CD14-positive monocyte (primary cell): ENCODE measurements around the gene CRTC3. TPM values are rescaled to one million over a fixed set of nuclear protein-coding genes. Genes with fewer than 3 reads are reported as not detected.

Experiments
- DNase-seq, 3 donors: peaks; one replicate each; pipeline ENCODE4 v3.0.0-alpha.2; 2011 to 2022
- H2AFZ ChIP-seq: 2 replicates; pipeline ENCODE4 v1.6.0; 2012; ENCODE audit warnings: mild to moderate bottlenecking, low read depth, low read length, inconsistent platforms; ENCODE audit not compliant: insufficient read depth, poor library complexity, severe bottlenecking
- H3K27ac ChIP-seq, 2 donors: 1 replicate in 1 of 2; 2 replicates in 1 of 2; pipeline ENCODE4 v1.5.1; 2012 to 2013; ENCODE audit warnings: low read length in 2 of 2, control low read depth in 1 of 2, inconsistent platforms in 1 of 2, low read depth in 1 of 2, mild to moderate bottlenecking in 1 of 2
- H3K27me3 ChIP-seq, 2 donors: one replicate each; pipeline versions ENCODE4 v1.6.0 to v1.6.1; 2011 to 2013; ENCODE audit warnings: low read length in 2 of 2; ENCODE audit not compliant: control insufficient read depth in 2 of 2, insufficient read depth in 2 of 2
- H3K36me3 ChIP-seq, 2 donors: replicated peaks in 1 of 2; 1 replicate in 1 of 2; 2 replicates in 1 of 2; pipeline versions ENCODE4 v1.5.1 to v1.6.1; 2012 to 2013; ENCODE audit warnings: low read length in 2 of 2, control low read depth in 1 of 2, inconsistent platforms in 1 of 2, mild to moderate bottlenecking in 1 of 2; ENCODE audit not compliant: insufficient read depth in 2 of 2, control insufficient read depth in 1 of 2
- H3K4me1 ChIP-seq, 2 donors: 1 replicate in 1 of 2; 2 replicates in 1 of 2; pipeline versions ENCODE4 v1.5.1 to v1.6.1; 2012 to 2013; ENCODE audit warnings: low read length in 2 of 2, control low read depth in 1 of 2, inconsistent platforms in 1 of 2, mild to moderate bottlenecking in 1 of 2, moderate library complexity in 1 of 2; ENCODE audit not compliant: insufficient read depth in 2 of 2, control insufficient read depth in 1 of 2
- H3K4me2 ChIP-seq: replicated peaks from 2 replicates; pipeline ENCODE3; 2012; ENCODE audit warnings: low read length, moderate library complexity, mild to moderate bottlenecking; ENCODE audit not compliant: poor library complexity, severe bottlenecking; ENCODE audit errors: extremely low read depth
- H3K4me3 ChIP-seq, 3 experiments: fragments of 200-600 bp in 1 of 3; sonication (generic) in 1 of 3; replicated peaks in 1 of 3; 1 replicate in 2 of 3; 2 replicates in 1 of 3; pipeline ENCODE4 v1.5.1; 2011 to 2013; ENCODE audit warnings: low read length in 3 of 3, mild to moderate bottlenecking in 3 of 3, control low read depth in 2 of 3, low read depth in 2 of 3, inconsistent platforms in 1 of 3, moderate library complexity in 1 of 3
- H3K79me2 ChIP-seq: 2 replicates; pipeline ENCODE4 v1.6.0; 2012; ENCODE audit warnings: mild to moderate bottlenecking, control low read depth, inconsistent platforms, low read length, moderate library complexity; ENCODE audit not compliant: insufficient read depth
- H3K9ac ChIP-seq: 2 replicates; pipeline ENCODE4 v1.6.0; 2017; ENCODE audit warnings: low read length, mild to moderate bottlenecking; ENCODE audit not compliant: insufficient read depth, poor library complexity, severe bottlenecking
- H3K9me3 ChIP-seq, 2 donors: replicated peaks in 1 of 2; 1 replicate in 1 of 2; 2 replicates in 1 of 2; pipeline versions ENCODE4 v1.5.1 to v1.6.1; 2012 to 2013; ENCODE audit warnings: low read length in 2 of 2, control low read depth in 1 of 2; ENCODE audit not compliant: control insufficient read depth in 1 of 2, insufficient read depth in 1 of 2
- H4K20me1 ChIP-seq: 2 replicates; pipeline ENCODE4 v1.6.0; 2012; ENCODE audit warnings: mild to moderate bottlenecking, low read length, control low read depth, moderate library complexity; ENCODE audit not compliant: insufficient read depth
- H3K27ac Mint-ChIP-seq, 7 donors: one replicate each; pipeline ENCODE4 v1.8.0; 2020; ENCODE audit warnings: mild to moderate bottlenecking in 7 of 7, mixed read lengths in 7 of 7, moderate library complexity in 6 of 7, inconsistent platforms in 2 of 7
- H3K27me3 Mint-ChIP-seq, 3 donors: one replicate each; pipeline ENCODE4 v1.8.0; 2021 to 2022; ENCODE audit warnings: low read depth in 3 of 3, mild to moderate bottlenecking in 3 of 3, mixed read lengths in 3 of 3, moderate library complexity in 3 of 3, inconsistent platforms in 1 of 3
- H3K36me3 Mint-ChIP-seq, 2 donors: one replicate each; pipeline ENCODE4 v1.8.0; 2020; ENCODE audit warnings: mixed read lengths in 2 of 2, inconsistent platforms in 1 of 2, mild to moderate bottlenecking in 1 of 2
- H3K4me1 Mint-ChIP-seq: one replicate; pipeline ENCODE4 v1.8.0; 2020; ENCODE audit warnings: mild to moderate bottlenecking, mixed read lengths
- H3K4me3 Mint-ChIP-seq, 2 donors: one replicate each; pipeline ENCODE4 v1.8.0; 2020; ENCODE audit warnings: mild to moderate bottlenecking in 2 of 2, mixed read lengths in 2 of 2, moderate library complexity in 1 of 2
- H3K9me3 Mint-ChIP-seq, 7 donors: one replicate each; pipeline ENCODE4 v1.8.0; 2020 to 2022; ENCODE audit warnings: mixed read lengths in 7 of 7, mild to moderate bottlenecking in 6 of 7, moderate library complexity in 6 of 7, inconsistent platforms in 2 of 7
- WGBS: methylation state at CpG from one replicate; pipeline ENCODE4 v1.1.5; 2013; ENCODE audit warnings: missing lambda C conversion rate; ENCODE audit not compliant: insufficient coverage; 5-methylcytosine and 5-hydroxymethylcytosine counted together
- intact Hi-C, 2 donors: fragments of 100-400 bp; cut with micrococcal nuclease; formaldehyde crosslinking; loops; one replicate each; pipeline versions ENCODE4 v1.15.0 to v1.15.1; 2023
- polyA plus RNA-seq, 3 donors: library from polyadenylated mRNA; depleted of rRNA in 1 of 3; unstranded in 2 of 3; stranded (reverse) in 1 of 3; fragments of 300-500 nt in 2 of 3; fragments of >200 nt in 1 of 3; fragmentation: Illumina TruSeq in 2 of 3; gene quantifications; 1 replicate in 2 of 3; 2 replicates in 1 of 3; pipeline ENCODE4 v1.2.3, GENCODE V29; 2012 to 2021
- TF ChIP-seq, protein P1 (sequence below): fragments of 200-600 bp; IDR thresholded peaks from one replicate; pipeline ENCODE4 v1.8.0; 2022; ENCODE audit warnings: antibody characterized with exemption, mild to moderate bottlenecking

The CRTC3 gene
- polyA plus RNA-seq, 3 donors: 6.0 to 25.4 (median 12.2) TPM

DNA sequence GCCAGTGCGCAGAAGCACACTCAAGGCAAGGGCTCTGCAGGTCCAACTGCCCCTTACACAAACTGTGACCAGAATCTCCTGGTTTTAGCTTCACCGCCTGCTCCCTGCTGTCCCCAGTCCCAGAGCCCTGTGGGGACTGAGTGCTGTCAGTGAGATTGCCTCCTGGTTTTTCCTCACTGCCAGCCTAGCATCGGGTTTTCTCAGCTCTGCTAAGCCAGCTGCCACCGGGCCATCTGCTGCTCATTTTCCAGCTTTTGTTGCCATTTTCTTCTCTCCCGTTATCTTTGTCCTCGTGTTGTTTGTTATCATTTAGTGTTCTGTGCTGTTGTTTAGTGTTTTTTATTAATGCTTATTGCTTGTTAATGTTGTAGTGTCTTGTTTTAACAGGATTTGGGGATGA, 108.0 kb downstream of the CRTC3 start:
- Mint-ChIP-seq H3K27ac (no peak overlapping the region), H3K4me3 (no peak overlapping the region), H3K4me1 (peaks cover 5% of the 10 kb centered on the region), H3K36me3 (peaks cover 64 to 77% of the 10 kb centered on the region in 2 donors), H3K27me3 (peaks cover 1 to 9% (median 7%) of the 10 kb centered on the region in 3 donors), H3K9me3 (peaks cover 0 to 6% (median 4%) of the 10 kb centered on the region in 7 donors)
- no peak overlapping the region for H3K4me2 ChIP-seq
- H3K36me3 ChIP-seq: peaks cover 55 to 72% of the 10 kb centered on the region in 2 donors
- no peaks in the 10 kb centered on the region for H3K9me3 ChIP-seq
- no peak for DNase-seq
- TF ChIP-seq, protein P1, sequence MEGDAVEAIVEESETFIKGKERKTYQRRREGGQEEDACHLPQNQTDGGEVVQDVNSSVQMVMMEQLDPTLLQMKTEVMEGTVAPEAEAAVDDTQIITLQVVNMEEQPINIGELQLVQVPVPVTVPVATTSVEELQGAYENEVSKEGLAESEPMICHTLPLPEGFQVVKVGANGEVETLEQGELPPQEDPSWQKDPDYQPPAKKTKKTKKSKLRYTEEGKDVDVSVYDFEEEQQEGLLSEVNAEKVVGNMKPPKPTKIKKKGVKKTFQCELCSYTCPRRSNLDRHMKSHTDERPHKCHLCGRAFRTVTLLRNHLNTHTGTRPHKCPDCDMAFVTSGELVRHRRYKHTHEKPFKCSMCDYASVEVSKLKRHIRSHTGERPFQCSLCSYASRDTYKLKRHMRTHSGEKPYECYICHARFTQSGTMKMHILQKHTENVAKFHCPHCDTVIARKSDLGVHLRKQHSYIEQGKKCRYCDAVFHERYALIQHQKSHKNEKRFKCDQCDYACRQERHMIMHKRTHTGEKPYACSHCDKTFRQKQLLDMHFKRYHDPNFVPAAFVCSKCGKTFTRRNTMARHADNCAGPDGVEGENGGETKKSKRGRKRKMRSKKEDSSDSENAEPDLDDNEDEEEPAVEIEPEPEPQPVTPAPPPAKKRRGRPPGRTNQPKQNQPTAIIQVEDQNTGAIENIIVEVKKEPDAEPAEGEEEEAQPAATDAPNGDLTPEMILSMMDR: no peak
- H2AFZ ChIP-seq: no peak overlapping the region
- H4K20me1 ChIP-seq: peaks cover 8% of the 10 kb centered on the region
- H3K9ac ChIP-seq: no peak overlapping the region
- WGBS: 100% methylated on average over 2 of the region's 6 CpGs
- H3K79me2 ChIP-seq: no peaks in the 10 kb centered on the region
- H3K27me3 ChIP-seq: no peaks in the 10 kb centered on the region
- no peak overlapping the region for H3K27ac ChIP-seq
- H3K4me1 ChIP-seq: no peaks in the 10 kb centered on the region
- H3K4me3 ChIP-seq: no peak overlapping the region
- intact Hi-C loops: no loop called here

DNA sequence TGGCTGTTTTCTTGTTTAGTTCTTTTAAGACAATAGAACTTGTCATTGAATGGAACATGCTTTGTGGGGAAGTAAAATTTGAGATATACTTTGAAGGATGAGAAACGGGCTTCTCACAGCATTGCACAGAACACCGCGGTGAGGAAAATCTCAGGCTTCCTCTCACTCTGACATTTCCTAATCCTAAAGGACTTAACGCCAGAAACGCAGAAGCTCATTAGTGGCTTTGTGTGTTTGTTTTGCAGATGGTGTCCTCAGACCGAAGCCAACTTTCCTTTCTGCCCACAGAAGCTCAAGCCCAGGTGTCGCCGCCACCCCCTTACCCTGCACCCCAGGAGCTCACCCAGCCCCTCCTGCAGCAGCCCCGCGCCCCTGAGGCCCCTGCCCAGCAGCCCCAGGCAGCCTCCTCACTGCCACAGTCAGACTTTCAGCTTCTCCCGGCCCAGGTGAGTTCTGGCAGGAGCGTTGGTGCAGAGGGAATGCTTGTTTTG, 108.5 kb downstream of the CRTC3 start:
- no peak overlapping the region for H3K27ac ChIP-seq
- no peak overlapping the region for H2AFZ ChIP-seq
- no peak overlapping the region for H3K4me3 Mint-ChIP-seq
- H3K36me3 ChIP-seq: peaks cover 56 to 72% of the 10 kb centered on the region in 2 donors
- H3K9me3 Mint-ChIP-seq: peaks cover 0 to 6% (median 4%) of the 10 kb centered on the region in 7 donors
- H3K4me2 ChIP-seq: no peak overlapping the region
- DNase-seq: no peak
- H3K27me3 Mint-ChIP-seq: peaks cover 1 to 9% (median 7%) of the 10 kb centered on the region in 3 donors
- intact Hi-C loops: no loop called here
- H3K4me1 Mint-ChIP-seq: peaks cover 6% of the 10 kb centered on the region
- peaks cover 14% of the 10 kb centered on the region for H4K20me1 ChIP-seq
- H3K36me3 Mint-ChIP-seq: peaks cover 64 to 77% of the 10 kb centered on the region in 2 donors
- no peaks in the 10 kb centered on the region for H3K4me1 ChIP-seq
- H3K27ac Mint-ChIP-seq: no peak overlapping the region
- no peaks in the 10 kb centered on the region for H3K79me2 ChIP-seq
- 59% methylated on average over 5 of the region's 12 CpGs for WGBS
- TF ChIP-seq, protein P1: no peak
- no peak overlapping the region for H3K9ac ChIP-seq
- no peaks in the 10 kb centered on the region for H3K27me3 ChIP-seq
- H3K9me3 ChIP-seq: no peaks in the 10 kb centered on the region
- no peak overlapping the region for H3K4me3 ChIP-seq
